CD1c-positive myeloid dendritic cell (primary cell): ENCODE measurements around the gene SNX19.

ENCODE experiments used
- DNase-seq: peaks from one replicate; pipeline ENCODE4 v3.0.0-alpha.2; 2016; ENCODE audit errors: extremely low spot score

SNX19 gene

DNA sequence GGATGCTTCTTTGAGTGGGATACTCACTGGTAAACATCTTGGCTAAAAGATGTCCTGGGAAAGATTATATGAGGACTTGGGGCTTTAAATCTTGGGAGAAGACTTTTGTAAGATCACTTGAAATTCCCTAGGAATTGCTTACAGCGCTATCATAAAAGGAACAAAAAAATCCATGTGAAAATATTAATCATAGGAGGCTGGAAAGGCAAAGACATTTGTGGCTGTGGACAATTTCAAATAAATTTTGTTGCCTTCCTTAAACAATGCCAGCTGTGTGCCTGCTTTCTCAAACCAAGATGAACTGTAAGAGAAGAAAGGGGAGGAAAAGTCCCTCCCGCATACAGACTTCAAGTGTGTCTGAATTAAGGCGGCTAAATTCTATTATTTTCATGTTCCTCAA lies 75.6 kb downstream of the SNX19 start:
- no peak for DNase-seq

- no peak for DNase-seq
Measured at GRCh38 chr11:130839981-130840666, 76.2 kb downstream of the SNX19 start.

DNA sequence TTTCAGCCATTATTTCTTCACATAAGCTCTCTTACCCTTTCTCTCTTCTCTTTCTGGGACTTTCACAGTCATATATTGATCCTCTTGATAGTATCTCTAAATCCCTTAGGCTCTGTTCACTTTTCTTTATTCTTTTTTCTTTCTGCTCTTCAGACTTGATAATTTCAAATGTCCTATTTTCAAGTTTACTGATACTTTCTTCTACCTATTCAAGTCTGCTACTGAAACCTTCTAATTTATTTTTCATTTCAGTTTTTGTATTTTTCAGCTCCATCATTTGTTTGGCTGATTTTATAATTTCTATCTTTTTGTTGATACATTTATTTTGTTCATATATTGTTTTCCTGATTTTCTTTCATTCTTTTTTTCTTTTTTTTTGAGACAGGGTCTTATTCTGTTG lies 79.1 kb downstream of the SNX19 start:
- DNase-seq, result no peak

DNA sequence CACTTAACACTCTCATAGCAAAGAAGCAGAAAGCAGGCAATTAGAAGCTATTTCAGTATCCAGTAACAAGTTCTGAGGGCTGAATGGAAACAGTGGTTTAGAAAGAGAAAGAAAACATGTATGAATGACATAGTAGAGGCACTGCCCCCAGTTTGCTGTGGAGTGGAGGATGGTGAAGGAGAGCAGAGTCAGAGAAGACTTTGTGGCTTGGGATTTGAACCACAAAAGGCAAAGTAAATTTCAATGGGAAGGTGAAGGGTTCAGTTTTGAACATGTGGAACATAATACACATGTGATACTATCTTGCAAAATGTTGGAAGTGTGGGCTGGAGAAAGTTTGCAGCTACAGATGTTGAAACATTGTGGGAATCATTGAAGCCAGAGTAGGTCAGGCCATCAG lies 81.4 kb downstream of the SNX19 start:
- no peak for DNase-seq

- DNase-seq, result no peak
Measured at GRCh38 chr11:130832566-130833425, 83.5 kb downstream of the SNX19 start.

- no peak for DNase-seq
Measured at GRCh38 chr11:130831976-130832375, 84.3 kb downstream of the SNX19 start.

GRCh38 chr11:130831506-130831905 lies 84.8 kb downstream of the SNX19 start:
- DNase-seq, result no peak

- no peak for DNase-seq
Measured at GRCh38 chr11:130830566-130830965, 85.7 kb downstream of the SNX19 start.

DNA sequence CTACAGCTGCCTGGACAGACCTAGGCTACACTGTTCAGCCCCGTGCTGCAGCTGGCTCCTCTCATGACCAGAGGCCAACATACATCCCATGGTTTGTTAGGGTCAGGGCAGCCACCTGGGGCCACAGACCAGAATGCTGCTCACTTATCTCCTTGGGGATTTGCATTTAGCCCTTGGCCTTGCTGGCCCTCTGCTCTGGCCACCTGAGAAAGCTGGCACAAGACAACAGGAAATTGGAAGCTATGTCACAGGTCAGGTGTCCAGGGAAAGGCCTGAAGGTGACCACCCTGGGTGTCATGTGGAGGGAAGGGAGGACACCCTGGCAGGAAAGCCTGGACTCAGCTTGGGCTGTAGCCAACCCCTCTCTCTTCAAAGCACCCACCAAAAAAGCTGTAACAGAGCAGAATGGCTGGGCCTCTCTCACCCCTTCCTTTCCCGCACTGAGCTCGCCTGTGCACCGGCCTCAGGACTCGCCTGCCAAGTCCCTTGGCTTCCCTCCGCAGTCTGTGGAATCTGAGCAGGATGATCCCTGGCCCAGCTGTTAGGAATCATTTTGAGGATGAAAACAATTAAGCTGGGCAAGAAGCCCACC lies 86.3 kb downstream of the SNX19 start:
- no peak for DNase-seq

DNA sequence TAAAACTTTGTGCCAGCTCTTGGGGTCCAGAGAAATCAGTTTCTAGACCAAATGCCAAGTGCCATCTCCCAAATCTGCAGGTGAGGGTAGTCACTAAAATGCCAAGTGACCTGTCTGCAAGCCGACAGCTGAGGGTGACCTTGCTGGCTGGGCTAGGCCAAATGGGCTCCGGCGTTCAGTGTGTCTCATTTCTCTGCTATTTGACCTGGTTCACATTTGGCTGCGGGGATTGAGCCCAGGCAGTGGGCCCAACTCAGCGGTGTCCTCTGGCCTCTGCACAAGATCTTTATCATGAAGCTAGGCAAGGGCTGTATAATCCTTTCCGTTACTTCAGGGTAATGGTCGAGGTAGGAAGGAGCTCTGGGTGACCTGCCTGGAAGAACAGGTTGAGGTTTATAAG lies 87.5 kb downstream of the SNX19 start:
- DNase-seq, result no peak

DNA sequence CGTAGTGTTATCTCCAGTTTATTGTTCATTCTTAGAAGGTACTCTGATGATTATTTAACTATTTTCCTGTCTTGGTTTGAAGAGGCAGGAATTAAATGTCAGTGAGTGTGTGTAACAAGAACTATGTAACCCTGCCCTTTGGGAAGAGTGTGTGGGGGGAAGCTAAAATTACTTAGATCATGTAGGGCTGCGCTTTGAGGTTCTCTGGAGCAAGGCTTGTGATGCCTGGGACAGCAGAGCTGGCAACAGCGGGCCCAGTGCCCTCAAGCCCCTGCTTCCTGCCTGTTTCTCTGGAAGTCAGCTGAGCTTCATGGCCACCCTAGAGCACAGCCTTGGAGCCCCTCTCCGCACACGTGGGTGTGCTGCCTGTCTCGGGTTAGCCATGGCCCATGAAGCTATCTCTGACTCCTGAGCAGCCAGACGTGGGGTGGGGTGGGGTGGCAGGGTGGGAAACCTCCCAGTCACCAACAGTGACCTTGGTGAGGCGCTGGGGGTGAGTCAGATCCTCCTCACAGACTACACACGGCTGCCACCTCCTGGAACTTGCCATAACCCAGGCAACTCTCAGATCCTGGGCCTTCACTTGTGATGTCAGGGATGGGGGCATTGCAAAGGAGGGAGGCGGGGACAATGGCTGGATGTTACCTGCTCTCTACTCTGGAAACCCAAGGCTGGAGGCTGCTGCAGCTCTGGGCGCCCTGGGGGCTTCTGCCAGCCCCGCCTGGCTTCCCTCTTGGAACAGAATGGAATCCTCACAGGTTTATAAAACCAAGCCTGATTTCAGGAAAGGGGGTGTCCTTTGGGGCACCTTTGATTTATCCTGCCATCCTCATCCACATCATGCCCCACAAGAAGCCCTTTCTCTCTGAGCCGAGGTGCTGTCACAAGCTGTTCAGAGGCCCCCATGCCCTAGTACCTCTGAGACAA lies 88.6 kb downstream of the SNX19 start:
- DNase-seq, result no peak

DNA sequence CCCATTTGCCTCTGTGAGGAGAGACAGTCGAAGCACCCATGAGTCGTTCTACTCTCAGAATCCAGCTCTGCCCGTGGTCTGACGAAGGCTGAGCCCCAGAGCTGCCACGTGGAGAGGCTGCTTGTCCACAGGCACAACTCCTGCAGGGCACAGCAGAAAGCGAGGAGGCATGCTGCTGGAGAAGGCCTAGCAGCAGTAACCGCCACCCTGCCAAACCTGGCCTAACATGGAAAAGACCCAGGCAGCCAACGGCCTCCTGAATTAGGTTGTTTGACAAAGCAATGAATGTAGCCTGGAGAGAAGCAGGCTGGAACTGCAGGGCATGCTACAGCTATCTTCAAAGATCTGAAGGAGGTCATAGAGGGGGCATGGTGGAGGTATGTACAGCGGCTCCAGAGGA lies 89.7 kb downstream of the SNX19 start:
- no peak for DNase-seq

DNA sequence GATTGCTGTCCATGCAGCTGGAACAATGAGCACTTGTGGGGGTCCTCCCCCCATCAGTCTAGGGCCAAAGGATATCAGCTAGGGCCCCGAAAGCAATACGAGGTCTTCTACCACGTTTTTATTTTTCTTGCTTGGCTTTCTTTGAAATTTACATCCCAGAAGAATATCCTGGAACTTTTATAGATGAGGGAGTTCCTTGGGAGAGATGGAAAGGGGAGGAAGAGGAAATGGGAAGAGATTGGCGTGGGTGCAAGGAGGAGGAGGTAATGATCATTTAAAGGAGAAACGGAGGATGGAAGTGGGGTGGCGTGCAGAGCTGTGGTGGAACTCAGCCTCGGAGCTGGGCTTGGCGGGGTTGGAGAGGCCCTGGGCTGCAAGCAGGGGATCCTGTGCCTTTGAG lies 90.3 kb downstream of the SNX19 start:
- no peak for DNase-seq

GRCh38 chr11:130825561-130825960 lies 90.7 kb downstream of the SNX19 start:
- no peak for DNase-seq
